Neural cell (in vitro differentiated cells): ENCODE data around the gene CEBPA. TPM values are rescaled to one million over a fixed set of nuclear protein-coding genes. Genes with fewer than 3 reads are reported as not detected.

ENCODE experiments used
- H2AFZ ChIP-seq: fragments of 200-600, 300-800 bp; sonication (generic), shearing (Covaris generic); 2 replicates; pipeline ENCODE4 v1.6.0; 2014; ENCODE audit warnings: low read depth, mild to moderate bottlenecking, antibody characterized with exemption, low read length, moderate library complexity
- H3F3A ChIP-seq: fragments of 200-600 bp; shearing (Covaris generic); 2 replicates; pipeline ENCODE4 v1.6.1; 2016; ENCODE audit warnings: mild to moderate bottlenecking, moderate library complexity, mixed read lengths, antibody characterized with exemption, low read length; ENCODE audit not compliant: insufficient read depth, poor library complexity, severe bottlenecking
- H3K27ac ChIP-seq: fragments of 200-600, 300-800 bp; sonication (generic), shearing (Covaris generic); 2 replicates; pipeline ENCODE4 v1.5.1; 2014; ENCODE audit warnings: mild to moderate bottlenecking, low read length, moderate library complexity
- H3K27me3 ChIP-seq: fragments of 300-800, 200-600 bp; sonication (generic), shearing (Covaris generic); 2 replicates; pipeline ENCODE4 v1.6.0; 2014; ENCODE audit warnings: mild to moderate bottlenecking, low read depth, low read length, moderate library complexity; ENCODE audit not compliant: insufficient read depth
- H3K36me3 ChIP-seq: fragments of 300-800, 200-600 bp; sonication (generic), shearing (Covaris generic); 2 replicates; pipeline ENCODE4 v1.5.1; 2014; ENCODE audit warnings: mild to moderate bottlenecking, antibody characterized with exemption, low read length, moderate library complexity; ENCODE audit not compliant: insufficient read depth
- H3K4me2 ChIP-seq: fragments of 300-800, 200-600 bp; sonication (generic), shearing (Covaris generic); 2 replicates; pipeline ENCODE4 v1.6.0; 2014; ENCODE audit warnings: mild to moderate bottlenecking, low read length
- H3K4me3 ChIP-seq: fragments of 300-800, 200-600 bp; sonication (generic), shearing (Covaris generic); 2 replicates; pipeline ENCODE4 v1.5.1; 2014; ENCODE audit warnings: mild to moderate bottlenecking, low read length, moderate library complexity
- H3K79me2 ChIP-seq: fragments of 200-600 bp; shearing (Covaris generic); replicated peaks from 2 replicates; pipeline ENCODE4 v1.6.0; 2014; ENCODE audit warnings: mild to moderate bottlenecking, low read length, moderate library complexity; ENCODE audit not compliant: insufficient read depth
- H3K9ac ChIP-seq: fragments of 300-800, 200-600 bp; sonication (generic), shearing (Covaris generic); 2 replicates; pipeline ENCODE4 v1.6.1; 2016; ENCODE audit warnings: mild to moderate bottlenecking, low read length, mixed read lengths
- H3K9me2 ChIP-seq: fragments of 200-600 bp; shearing (Covaris generic); 2 replicates; pipeline ENCODE4 v1.6.1; 2016; ENCODE audit warnings: mild to moderate bottlenecking, low read length, mixed read lengths; ENCODE audit not compliant: insufficient read depth
- H3K9me3 ChIP-seq: fragments of 200-600, 300-800 bp; sonication (generic), shearing (Covaris generic); 2 replicates; pipeline ENCODE4 v1.6.1; 2016; ENCODE audit warnings: mild to moderate bottlenecking, mixed run types, low read length, moderate library complexity, mixed read lengths
- H4K20me1 ChIP-seq: fragments of 200-600 bp; shearing (Covaris generic); 2 replicates; pipeline ENCODE4 v1.6.1; 2016; ENCODE audit warnings: mild to moderate bottlenecking, mixed run types; ENCODE audit not compliant: insufficient read depth
- EP300 ChIP-seq: fragments of 450-650 bp; conservative IDR thresholded peaks from 2 replicates; pipeline ENCODE4 v1.6.1; 2014; ENCODE audit warnings: antibody characterized with exemption, mild to moderate bottlenecking, moderate library complexity; ENCODE audit not compliant: poor library complexity, severe bottlenecking
- EZH2 ChIP-seq: fragments of 200-600, 300-800 bp; shearing (Covaris generic), sonication (generic); IDR thresholded peaks from 2 replicates; pipeline ENCODE4 v1.6.1; 2014; ENCODE audit warnings: antibody characterized with exemption, low read length, borderline replicate concordance, mild to moderate bottlenecking; ENCODE audit not compliant: insufficient read depth, poor library complexity, severe bottlenecking
- MXI1 ChIP-seq: fragments of 450-650 bp; conservative IDR thresholded peaks from 2 replicates; pipeline ENCODE4 v1.6.1; 2014; ENCODE audit warnings: antibody characterized with exemption, mild to moderate bottlenecking; ENCODE audit not compliant: poor library complexity, severe bottlenecking
- POLR2AphosphoS5 ChIP-seq: IDR thresholded peaks from 2 replicates; pipeline ENCODE4 v1.6.1; 2012
- RAD21 ChIP-seq: fragments of 450-650 bp; conservative IDR thresholded peaks from 2 replicates; pipeline ENCODE4 v1.6.1; 2014; ENCODE audit warnings: antibody characterized with exemption, mild to moderate bottlenecking, moderate library complexity
- SMC3 ChIP-seq: fragments of 450-650 bp; conservative IDR thresholded peaks from 2 replicates; pipeline ENCODE4 v1.6.1; 2014; ENCODE audit warnings: antibody characterized with exemption, mild to moderate bottlenecking, moderate library complexity; ENCODE audit not compliant: poor library complexity
- TAF1 ChIP-seq: IDR thresholded peaks from 2 replicates; pipeline ENCODE4 v1.6.1; 2012; ENCODE audit warnings: low read depth
- polyA plus RNA-seq: library from polyadenylated mRNA; depleted of rRNA; stranded (reverse); fragments of >200 nt; gene quantifications from 2 replicates; pipeline ENCODE4 v1.2.3, GENCODE V29; 2014
- TF ChIP-seq, protein P1 (sequence below): IDR thresholded peaks from 2 replicates; pipeline ENCODE4 v1.6.1; 2012; ENCODE audit warnings: borderline replicate concordance
- TF ChIP-seq, protein P2 (sequence below): fragments of 450-650 bp; IDR thresholded peaks from 2 replicates; pipeline ENCODE4 v1.5.1; 2014; ENCODE audit warnings: antibody characterized with exemption, mild to moderate bottlenecking, moderate library complexity; ENCODE audit not compliant: poor library complexity, severe bottlenecking

Gene CEBPA
- polyA plus RNA-seq, 1 donor from 2014 or later, result 2.6 TPM

DNA sequence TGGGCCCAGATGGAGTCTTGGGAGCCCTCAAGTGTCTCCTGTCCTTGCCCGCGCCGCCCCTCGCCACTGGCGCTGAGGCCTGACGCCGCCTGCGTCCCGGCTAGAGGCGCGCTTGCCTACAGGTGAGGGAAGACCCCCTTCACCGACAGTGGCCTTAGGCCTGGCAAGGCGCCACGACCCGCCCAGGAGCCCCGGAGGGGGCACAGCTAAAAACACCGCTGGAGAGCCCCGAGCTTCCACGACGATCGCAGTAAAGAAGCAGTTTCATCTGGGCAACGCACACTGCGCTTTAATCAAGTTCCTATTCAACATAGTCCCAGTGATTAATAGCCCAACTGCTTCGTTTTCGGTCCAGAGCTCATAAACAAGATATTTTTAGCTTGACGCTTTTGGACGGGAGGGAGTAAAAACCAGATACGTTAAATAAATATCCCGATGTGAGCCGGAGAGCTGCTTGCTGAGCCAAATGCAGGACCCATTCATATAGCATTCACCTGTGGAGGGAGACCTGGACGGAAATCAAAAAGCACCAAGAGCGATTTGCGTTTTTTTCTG, 1.5 kb upstream of the CEBPA start:
- peaks cover 45% of the 10 kb centered on the region for H3K27me3 ChIP-seq
- no peak overlapping the region for H3K27ac ChIP-seq
- no peak overlapping the region for H2AFZ ChIP-seq
- no peaks in the 10 kb centered on the region for H4K20me1 ChIP-seq
- H3F3A ChIP-seq, result no peaks in the 10 kb centered on the region
- H3K9me3 ChIP-seq, result no peaks in the 10 kb centered on the region
- H3K4me2 ChIP-seq, result no peak overlapping the region
- H3K36me3 ChIP-seq, result no peaks in the 10 kb centered on the region
- H3K4me3 ChIP-seq, result peak overlapping the region; percentile 92
- TF ChIP-seq EZH2 (no peak), MXI1 (no peak), SMC3 (no peak)
- TF ChIP-seq, protein P1, sequence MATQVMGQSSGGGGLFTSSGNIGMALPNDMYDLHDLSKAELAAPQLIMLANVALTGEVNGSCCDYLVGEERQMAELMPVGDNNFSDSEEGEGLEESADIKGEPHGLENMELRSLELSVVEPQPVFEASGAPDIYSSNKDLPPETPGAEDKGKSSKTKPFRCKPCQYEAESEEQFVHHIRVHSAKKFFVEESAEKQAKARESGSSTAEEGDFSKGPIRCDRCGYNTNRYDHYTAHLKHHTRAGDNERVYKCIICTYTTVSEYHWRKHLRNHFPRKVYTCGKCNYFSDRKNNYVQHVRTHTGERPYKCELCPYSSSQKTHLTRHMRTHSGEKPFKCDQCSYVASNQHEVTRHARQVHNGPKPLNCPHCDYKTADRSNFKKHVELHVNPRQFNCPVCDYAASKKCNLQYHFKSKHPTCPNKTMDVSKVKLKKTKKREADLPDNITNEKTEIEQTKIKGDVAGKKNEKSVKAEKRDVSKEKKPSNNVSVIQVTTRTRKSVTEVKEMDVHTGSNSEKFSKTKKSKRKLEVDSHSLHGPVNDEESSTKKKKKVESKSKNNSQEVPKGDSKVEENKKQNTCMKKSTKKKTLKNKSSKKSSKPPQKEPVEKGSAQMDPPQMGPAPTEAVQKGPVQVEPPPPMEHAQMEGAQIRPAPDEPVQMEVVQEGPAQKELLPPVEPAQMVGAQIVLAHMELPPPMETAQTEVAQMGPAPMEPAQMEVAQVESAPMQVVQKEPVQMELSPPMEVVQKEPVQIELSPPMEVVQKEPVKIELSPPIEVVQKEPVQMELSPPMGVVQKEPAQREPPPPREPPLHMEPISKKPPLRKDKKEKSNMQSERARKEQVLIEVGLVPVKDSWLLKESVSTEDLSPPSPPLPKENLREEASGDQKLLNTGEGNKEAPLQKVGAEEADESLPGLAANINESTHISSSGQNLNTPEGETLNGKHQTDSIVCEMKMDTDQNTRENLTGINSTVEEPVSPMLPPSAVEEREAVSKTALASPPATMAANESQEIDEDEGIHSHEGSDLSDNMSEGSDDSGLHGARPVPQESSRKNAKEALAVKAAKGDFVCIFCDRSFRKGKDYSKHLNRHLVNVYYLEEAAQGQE, result no peak
- TF ChIP-seq, protein P2, sequence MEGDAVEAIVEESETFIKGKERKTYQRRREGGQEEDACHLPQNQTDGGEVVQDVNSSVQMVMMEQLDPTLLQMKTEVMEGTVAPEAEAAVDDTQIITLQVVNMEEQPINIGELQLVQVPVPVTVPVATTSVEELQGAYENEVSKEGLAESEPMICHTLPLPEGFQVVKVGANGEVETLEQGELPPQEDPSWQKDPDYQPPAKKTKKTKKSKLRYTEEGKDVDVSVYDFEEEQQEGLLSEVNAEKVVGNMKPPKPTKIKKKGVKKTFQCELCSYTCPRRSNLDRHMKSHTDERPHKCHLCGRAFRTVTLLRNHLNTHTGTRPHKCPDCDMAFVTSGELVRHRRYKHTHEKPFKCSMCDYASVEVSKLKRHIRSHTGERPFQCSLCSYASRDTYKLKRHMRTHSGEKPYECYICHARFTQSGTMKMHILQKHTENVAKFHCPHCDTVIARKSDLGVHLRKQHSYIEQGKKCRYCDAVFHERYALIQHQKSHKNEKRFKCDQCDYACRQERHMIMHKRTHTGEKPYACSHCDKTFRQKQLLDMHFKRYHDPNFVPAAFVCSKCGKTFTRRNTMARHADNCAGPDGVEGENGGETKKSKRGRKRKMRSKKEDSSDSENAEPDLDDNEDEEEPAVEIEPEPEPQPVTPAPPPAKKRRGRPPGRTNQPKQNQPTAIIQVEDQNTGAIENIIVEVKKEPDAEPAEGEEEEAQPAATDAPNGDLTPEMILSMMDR, result no peak
- H3K79me2 ChIP-seq, result no peaks in the 10 kb centered on the region
- no peaks in the 10 kb centered on the region for H3K9me2 ChIP-seq
- H3K9ac ChIP-seq, result no peak overlapping the region

DNA sequence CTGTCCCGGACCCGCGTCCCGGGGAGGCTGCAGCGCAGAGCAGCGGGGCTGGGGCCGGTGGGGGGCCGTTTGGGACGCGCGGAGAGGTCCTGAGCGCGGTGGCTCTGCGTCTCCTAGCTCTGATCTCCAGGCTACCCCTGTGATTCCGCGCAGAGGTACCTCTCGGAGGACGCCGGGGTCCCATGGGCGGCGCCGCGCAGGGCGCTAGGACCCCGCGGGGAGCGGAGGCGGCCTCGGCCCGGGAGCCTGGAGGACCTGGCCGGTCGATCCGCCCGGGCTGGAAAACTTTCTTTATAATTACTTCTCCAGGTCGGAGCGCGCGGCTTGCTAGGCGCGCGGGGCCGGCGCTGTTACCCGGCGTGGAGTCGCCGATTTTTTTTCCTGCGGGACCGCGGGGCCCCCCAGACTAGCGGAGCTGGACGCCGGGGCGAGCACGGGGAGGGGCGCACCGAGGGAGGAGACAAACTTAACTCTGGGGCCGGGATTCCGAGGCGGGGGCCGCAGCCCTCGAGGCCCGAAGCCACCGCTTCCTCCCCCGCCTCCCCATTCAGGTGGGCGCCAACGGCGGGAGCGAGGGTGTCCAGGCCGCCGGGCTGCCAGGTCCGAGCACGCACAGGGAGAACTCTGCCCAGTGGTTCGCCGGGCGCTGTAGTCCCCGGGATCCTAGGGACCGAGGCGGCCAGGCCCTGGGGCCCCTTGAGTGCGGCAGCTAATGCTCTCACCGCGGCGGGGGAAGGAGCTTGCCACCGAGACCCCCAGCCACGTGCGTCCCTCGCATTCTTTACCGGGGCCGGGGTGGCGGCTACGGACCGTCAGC, 848 bp upstream of the CEBPA start:
- Histone ChIP-seq H3K27ac (no peak overlapping the region), H3K27me3 (peaks cover 45% of the 10 kb centered on the region), H3K9ac (peak overlapping the region; percentile 66), H2AFZ (peak overlapping the region; percentile 42), H3K9me3 (no peaks in the 10 kb centered on the region), H3K79me2 (no peaks in the 10 kb centered on the region), H3K4me3 (peak overlapping the region; percentile 92), H3F3A (no peaks in the 10 kb centered on the region), H3K4me2 (peak overlapping the region; percentile 55), H3K36me3 (no peaks in the 10 kb centered on the region), H3K9me2 (no peaks in the 10 kb centered on the region), H4K20me1 (no peaks in the 10 kb centered on the region)
- TF ChIP-seq TAF1, result no peak
- TF ChIP-seq RAD21, result no peak
- TF ChIP-seq, protein P2, result no peak
- no peak for TF ChIP-seq MXI1
- TF ChIP-seq EZH2, result no peak
- TF ChIP-seq, protein P1, result no peak
- no peak for TF ChIP-seq POLR2AphosphoS5
- TF ChIP-seq SMC3, result no peak
- no peak for TF ChIP-seq EP300
